Measurements from ENCODE around the gene CCDC158. TPM values are rescaled to one million over a fixed set of nuclear protein-coding genes. Genes with fewer than 3 reads are reported as not detected.
A peak's percentile ranks its signal among the peaks of the same experiment; 100 is the strongest.

Gene CCDC158
- 1 to 10 TPM; 1.3 to 5.4 (median 4.3) TPM for total RNA-seq

GRCh38 chr4:76420762-76421581 is at the start of gene CCDC158:
TSS of gene CCDC158 (minus strand) at chr4:76421141. CDS start at chr4:76403207, 17,934 bp downstream.
- TF ChIP-seq POLR2A (IDR thresholded peaks at IDR 0.05) (no peak), CTCF (IDR thresholded peaks at IDR 0.05) (no peak), POLR2AphosphoS5 (IDR thresholded peaks at IDR 0.05) (no peak)
- peak within 1 kb of the TSS; percentile 74 to 81 for H3K27ac ChIP-seq
- no peak for DNase-seq (ENCODE audit: low spot score in 2 of 2)
- peak within 1 kb of the TSS; percentile 43 to 81 (median 62) for H3K4me3 ChIP-seq
- H3K9me3 ChIP-seq: no peaks in the 10 kb centered on the region
- no peaks in the 10 kb centered on the region for H3K36me3 ChIP-seq
- intact Hi-C loops (cut with DNase I; ENCODE audit: low total_unique reads): no loop called here
- H3K27me3 ChIP-seq: no peaks in the 10 kb centered on the region
- H3K4me1 ChIP-seq: no peaks in the 10 kb centered on the region

- intact Hi-C loops (cut with DNase I; ENCODE audit: low total_unique reads): no loop called here
- Histone ChIP-seq H3K27ac (no peak overlapping the region), H3K9me3 (no peaks in the 10 kb centered on the region), H3K27me3 (no peaks in the 10 kb centered on the region), H3K4me1 (no peaks in the 10 kb centered on the region), H3K36me3 (no peaks in the 10 kb centered on the region), H3K4me3 (no peak overlapping the region)
- TF ChIP-seq CTCF (IDR thresholded peaks at IDR 0.05) (no peak), POLR2AphosphoS5 (IDR thresholded peaks at IDR 0.05) (no peak), POLR2A (IDR thresholded peaks at IDR 0.05) (no peak)
- no peak for DNase-seq (ENCODE audit: low spot score in 2 of 2)
These were observed 49.6 kb upstream of the CCDC158 start for GRCh38 chr4:76470532-76470931.

GRCh38 chr4:76470064-76470463 is 49.1 kb upstream of the CCDC158 start:
- Histone ChIP-seq H3K9me3 (no peaks in the 10 kb centered on the region), H3K4me3 (no peak overlapping the region), H3K27me3 (no peaks in the 10 kb centered on the region), H3K36me3 (no peaks in the 10 kb centered on the region), H3K27ac (no peak overlapping the region), H3K4me1 (no peaks in the 10 kb centered on the region)
- intact Hi-C loops (cut with DNase I; ENCODE audit: low total_unique reads): no loop called here
- DNase-seq (ENCODE audit: low spot score in 2 of 2): no peak
- TF ChIP-seq POLR2A (IDR thresholded peaks at IDR 0.05) (no peak), POLR2AphosphoS5 (IDR thresholded peaks at IDR 0.05) (no peak), CTCF (IDR thresholded peaks at IDR 0.05) (no peak)

GRCh38 chr4:76463568-76463967 is 42.6 kb upstream of the CCDC158 start:
- Histone ChIP-seq H3K27ac (no peak overlapping the region), H3K27me3 (no peaks in the 10 kb centered on the region), H3K36me3 (no peaks in the 10 kb centered on the region), H3K4me3 (no peak overlapping the region), H3K4me1 (no peaks in the 10 kb centered on the region), H3K9me3 (peaks cover 15 to 16% of the 10 kb centered on the region in 2 donors)
- intact Hi-C loops (cut with DNase I; ENCODE audit: low total_unique reads): no loop called here
- no peak for DNase-seq (ENCODE audit: low spot score in 2 of 2)
- no peak for TF ChIP-seq POLR2A (IDR thresholded peaks at IDR 0.05)
- no peak for TF ChIP-seq CTCF (IDR thresholded peaks at IDR 0.05)
- TF ChIP-seq POLR2AphosphoS5 (IDR thresholded peaks at IDR 0.05): no peak

- no peak for DNase-seq (ENCODE audit: low spot score in 2 of 2)
- Histone ChIP-seq H3K36me3 (no peaks in the 10 kb centered on the region), H3K27me3 (no peaks in the 10 kb centered on the region), H3K27ac (peak overlapping the region; percentile 38 to 70), H3K4me3 (no peak overlapping the region), H3K4me1 (no peaks in the 10 kb centered on the region), H3K9me3 (peaks cover 15 to 16% of the 10 kb centered on the region in 2 donors)
- intact Hi-C loops (cut with DNase I; ENCODE audit: low total_unique reads): loop anchor here (5.0 kb wide), 1 partner anchor 202 kb away; no protein-coding TSS in a partner anchor
- no peak for TF ChIP-seq POLR2A (IDR thresholded peaks at IDR 0.05)
- no peak for TF ChIP-seq POLR2AphosphoS5 (IDR thresholded peaks at IDR 0.05)
- TF ChIP-seq CTCF (IDR thresholded peaks at IDR 0.05): no peak
These were observed 38.4 kb upstream of the CCDC158 start for GRCh38 chr4:76459291-76459723.

Data from breast epithelium (tissue), 4 donors.